Activated CD4-positive, alpha-beta T cell treated with anti-CD3 and anti-CD28 coated beads, Interleukin-10, Interleukin-2, amounts not matched to agents 100 ng/mL and 50 ng/mL, durations not matched to agents 16 hours and 8 hours (primary cell): ENCODE results near the gene PRKD1.

Experiments
- DNase-seq: peaks from one replicate; pipeline ENCODE4 v3.0.0-alpha.2; 2020

Gene PRKD1

DNA sequence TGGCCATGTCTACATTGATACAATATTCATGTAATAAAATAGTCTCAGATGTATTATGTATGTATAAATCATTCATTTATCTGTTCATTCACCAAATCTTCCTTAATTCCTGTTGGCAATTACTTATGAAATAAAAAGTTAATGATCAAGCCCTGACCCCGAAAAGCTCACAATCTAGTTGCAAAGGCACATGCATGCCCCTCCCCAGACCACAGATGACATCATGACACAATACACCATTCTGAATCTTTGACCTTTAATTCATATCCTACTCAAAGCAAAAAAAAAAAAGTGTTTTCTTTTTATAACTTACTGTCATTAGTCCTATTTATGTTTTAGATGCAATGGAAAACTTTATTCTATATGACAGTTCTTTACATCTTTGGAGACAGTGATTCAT lies 346.9 kb downstream of the PRKD1 start:
- no peak for DNase-seq

DNA sequence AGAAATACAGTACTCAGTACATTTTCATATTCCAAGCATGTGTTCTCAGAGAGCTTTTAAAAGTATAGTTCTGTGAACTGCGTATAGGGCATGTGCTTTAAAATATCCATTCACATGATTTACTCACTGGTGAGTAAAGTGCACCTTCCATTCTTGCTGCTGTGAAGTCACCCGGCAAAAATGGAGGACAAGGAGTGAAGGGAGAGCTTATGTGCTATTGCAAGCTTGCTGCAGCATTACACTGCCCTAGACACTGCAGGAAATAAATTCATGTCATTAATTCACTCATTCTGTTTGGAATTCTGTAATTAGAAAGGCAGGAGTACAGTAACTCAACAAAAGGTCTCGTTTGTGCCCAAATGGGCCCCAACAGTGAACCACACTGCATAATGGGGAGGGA lies 347.8 kb downstream of the PRKD1 start:
- no peak for DNase-seq

DNA sequence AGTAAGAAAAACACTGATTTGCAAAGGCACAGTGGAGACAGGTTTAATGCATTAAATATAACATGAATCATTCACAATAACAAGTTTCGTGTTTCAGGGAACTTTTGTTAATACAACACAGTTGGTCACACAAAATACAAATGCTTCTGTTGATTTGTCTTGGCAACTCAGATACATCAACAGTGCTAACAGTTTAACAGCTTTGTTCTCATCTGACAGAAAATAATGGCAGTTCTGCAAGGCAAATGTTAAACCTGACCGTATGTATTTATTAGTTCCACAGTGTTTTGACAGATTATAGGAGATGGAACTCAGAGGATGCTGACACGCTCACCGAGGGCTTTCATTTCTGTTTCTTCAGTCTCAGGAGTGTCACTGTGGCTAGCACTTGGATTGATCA lies 350.7 kb downstream of the PRKD1 start:
- no peak for DNase-seq

DNA sequence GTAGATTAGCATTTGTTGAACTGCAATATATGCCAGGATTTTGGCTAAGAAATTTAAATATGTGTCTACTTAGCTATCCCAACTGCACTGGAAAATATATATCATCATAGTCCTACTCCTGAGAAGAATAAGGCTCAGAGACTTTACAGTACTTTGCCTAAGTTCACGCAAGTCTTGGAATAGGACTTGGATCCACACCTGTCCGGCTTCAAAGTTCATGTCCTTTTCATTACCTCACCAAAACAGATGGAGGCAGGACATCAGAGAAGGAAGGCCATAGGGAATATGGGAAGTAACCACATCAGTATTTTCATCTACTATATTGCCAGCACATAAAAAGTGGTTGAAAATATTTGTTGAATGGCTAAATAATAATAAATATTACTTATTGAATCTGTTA lies 358.5 kb downstream of the PRKD1 start:
- DNase-seq: no peak

DNA sequence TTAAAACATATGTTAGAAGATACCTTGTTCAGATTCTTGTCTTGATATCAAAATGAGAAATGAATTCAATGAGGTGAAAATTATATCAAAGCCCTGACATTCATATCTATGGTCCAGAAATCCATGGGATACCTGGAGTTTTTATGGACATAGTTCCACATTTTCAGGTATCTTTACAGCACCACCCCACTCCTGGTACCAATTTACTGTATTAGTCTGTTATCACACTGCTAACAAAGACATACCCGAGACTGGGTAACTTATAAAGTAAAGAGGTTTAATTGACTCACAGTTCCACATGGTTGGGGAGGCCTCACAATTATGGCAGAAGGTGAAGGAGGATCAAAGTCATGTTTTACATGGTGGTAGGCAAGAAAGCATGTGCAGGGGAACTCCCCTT lies 361.5 kb downstream of the PRKD1 start:
- DNase-seq: no peak

DNA sequence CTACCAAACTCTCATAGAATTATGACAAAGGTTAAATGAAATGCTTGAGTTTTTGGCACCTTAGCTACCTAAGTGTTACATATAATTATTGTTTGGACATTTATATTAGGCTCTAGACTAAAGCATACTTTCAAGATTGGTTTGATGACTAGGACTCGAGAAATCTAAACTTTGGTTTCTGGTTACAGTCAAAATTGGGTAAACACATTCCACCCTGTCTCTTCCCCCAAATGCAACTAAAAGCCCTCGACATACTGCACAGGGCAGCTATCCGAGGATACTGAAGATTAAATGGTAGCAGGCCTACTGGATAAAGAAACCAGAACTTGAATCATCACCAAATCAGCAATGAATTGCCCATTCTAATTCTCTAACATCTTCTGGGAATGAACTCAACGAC lies 369.1 kb downstream of the PRKD1 start:
- no peak for DNase-seq

DNA sequence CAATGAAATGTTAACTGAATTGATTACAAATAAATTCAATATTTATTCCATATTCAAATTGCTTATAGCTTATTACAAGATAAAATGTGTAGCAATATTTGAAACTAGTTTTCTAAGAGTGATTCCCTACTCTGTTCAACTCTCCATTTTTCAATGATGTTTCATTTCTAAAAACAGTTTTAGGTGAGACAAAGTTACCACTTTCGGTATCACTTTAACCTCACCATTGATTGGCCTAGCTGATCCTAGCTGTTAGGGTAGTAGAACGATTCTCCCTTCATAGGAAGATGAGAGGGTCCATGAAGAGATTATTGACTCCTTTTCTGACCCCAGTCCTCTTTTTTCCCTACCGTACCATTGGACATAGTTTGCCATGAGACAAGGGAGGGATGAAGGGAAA lies 373.3 kb downstream of the PRKD1 start:
- DNase-seq: no peak

DNA sequence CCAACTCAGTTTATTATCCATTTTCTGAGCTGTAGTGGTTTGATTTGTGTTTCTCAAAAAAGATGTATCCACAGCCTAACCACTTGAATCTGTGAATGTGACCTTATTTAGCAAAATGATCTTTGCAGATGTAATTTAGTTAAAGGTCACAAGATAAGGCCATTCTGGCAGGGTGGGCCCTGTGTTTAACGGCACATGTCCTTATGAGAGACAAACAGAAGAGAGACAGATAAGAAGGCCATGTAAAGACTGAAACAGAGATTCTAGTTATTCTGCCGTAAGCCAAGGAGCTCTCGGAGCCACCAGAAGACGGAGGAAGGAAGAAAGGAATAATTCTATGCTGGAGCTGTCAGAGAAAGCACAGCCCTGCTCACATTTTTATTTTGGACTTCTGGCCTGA lies 374.2 kb downstream of the PRKD1 start:
- DNase-seq: no peak

DNA sequence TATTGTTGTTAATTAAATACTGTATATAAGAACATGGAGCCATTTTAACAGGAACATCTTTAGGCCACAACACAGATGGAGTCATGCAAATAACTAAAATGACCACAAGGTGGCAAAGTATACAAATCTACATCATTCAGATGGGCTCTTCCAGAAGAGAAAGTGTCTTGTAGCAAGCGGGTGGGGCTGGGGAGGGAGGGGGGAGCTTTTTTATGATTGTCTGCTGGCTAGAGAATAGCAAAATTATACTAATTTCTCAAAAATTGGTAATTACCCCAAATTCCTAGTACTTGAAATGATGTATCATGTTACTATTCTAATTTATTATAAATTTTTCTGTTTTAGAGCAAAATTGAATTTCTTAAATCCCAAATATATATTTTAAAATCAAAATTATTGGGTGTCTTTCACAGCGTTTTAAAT lies 378.7 kb downstream of the PRKD1 start:
- peak; percentile 30 for DNase-seq

DNA sequence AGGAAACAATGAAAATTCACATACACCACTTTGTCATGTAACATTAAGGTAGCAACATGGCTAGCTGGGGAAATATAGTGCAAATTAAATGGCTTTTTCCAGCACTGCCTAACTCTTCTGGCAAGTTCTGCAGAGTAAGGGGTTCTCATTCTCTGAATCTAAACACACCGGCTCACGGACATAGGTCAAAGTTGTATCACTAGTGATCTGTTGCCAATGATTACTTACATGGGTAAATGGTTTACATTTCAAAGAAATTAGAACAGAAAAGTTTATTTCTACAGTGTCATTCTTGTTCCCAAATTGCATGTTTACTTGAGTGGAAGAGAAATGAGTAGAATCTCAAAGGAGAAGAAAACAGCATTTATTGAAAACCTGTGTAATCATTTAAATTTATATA lies 381.9 kb downstream of the PRKD1 start:
- DNase-seq: no peak

DNA sequence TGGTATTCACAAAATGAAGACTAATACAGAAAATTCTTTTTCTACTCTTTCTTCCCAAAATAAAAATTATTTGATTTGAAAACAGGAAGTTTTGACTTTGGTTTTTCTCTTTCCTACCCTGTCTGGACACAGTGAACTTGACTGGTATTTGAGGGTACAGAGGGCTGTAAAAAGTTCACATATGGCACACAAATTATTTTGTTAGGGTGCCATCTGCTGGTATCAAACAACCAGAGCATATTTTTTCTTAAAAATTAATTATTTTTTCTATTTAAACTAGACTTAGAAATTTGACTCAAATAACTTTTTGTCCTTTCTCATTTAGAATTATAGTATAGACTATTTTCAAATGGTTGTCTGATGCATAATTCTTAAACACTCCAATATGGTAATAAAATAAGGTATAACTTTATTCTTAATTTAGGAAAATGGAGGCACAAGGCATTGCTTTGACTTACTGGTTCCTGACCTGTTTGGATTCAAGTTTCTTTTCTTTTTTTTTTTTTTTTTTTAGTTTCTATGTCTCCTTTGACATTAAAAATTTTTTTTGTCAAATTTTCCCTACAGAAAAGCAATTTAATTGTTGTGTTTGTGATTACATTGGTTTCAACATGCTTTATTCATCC lies 390.6 kb downstream of the PRKD1 start:
- no peak for DNase-seq

DNA sequence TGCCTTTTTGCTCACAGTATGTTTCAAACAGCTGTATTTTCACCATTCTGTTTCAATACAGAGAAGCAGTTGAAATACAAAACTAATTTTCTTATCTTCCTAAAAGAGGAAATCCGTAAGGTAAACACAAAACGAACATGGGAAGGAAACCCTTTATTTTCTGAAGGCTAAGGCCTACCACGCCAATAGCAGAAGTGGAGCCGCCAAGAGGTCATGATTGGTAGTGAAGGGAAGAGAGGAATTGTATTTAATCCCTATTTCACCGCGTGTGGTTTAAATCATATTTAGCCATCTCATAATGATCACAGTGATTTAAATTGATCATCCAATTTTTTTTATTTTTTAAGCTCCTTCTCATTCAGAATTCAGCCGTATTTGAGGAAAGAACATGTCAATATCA lies 398.2 kb downstream of the PRKD1 start:
- no peak for DNase-seq

DNA sequence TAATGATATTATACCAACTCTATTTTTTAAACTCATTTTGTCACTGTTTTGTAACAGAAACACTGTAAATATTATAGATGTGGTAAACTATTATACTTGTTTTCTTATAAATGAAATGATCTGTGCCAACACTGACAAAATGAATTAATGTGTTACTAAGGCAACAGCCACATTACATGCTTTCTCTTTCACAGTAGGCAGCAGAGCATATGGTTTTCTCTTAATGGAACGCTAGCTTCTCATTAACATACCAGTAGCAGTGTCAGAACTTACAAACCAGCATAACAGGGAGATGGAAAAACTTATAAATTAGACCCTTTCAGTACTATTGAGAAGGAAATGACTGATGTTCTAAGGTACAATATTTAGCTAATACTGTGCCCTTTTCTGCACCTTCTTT lies 398.8 kb downstream of the PRKD1 start:
- no peak for DNase-seq

DNA sequence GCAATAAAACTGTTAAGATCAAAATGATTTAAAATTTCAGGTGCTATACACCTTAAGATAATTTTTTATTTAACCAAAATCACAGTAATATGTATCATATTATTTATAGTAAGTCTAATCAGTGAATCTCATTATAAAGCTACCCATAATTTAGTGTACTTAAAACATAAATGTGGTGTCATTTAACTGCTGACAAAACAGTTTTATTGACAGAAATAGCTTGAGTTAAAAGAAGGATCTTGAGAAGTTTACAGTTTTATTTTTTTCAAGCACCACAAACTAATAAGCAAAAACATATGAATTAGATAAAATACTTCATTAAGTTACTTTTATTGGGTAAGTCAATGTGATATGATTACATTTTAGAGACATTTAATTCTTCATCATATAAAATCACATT lies 400.4 kb downstream of the PRKD1 start:
- DNase-seq: no peak
